Fibroblast of lung (primary cell): ENCODE measurements around the gene SIGLEC6.

Source experiments
- EZH2 ChIP-seq: IDR thresholded peaks from 2 replicates; pipeline ENCODE4 v1.5.1; 2012; ENCODE audit warnings: low read length, control low read depth, mild to moderate bottlenecking; ENCODE audit errors: missing control alignments
- TF ChIP-seq, protein P1 (sequence below), 2 donors: IDR thresholded peaks in 1 of 2; conservative IDR thresholded peaks in 1 of 2; 1 replicate in 1 of 2; 2 replicates in 1 of 2; pipeline ENCODE4 v1.5.1; 2011 to 2012; ENCODE audit warnings: low read length in 2 of 2, control low read depth in 1 of 2, inconsistent platforms in 1 of 2, low read depth in 1 of 2, mild to moderate bottlenecking in 1 of 2

DNA sequence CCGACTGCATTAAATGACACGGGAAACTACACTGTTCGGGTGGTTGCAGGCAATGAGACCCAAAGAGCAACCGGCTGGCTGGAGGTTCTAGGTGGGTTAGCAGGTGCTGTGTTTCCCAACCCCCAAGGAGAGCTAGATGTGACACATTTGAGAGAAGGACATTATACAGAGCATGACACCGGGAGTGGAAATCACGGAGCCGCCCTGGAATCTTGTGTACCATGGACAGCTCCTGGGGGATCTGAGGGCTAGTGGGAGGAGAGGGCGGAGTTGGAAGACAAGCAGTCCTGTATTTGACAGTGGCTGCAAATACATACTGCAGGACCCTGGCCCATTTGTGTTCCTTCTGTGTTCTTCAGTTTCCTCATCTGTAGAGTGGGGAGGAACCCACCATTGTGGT is 50.9 kb downstream of the SIGLEC6 start:
- TF ChIP-seq, protein P1, sequence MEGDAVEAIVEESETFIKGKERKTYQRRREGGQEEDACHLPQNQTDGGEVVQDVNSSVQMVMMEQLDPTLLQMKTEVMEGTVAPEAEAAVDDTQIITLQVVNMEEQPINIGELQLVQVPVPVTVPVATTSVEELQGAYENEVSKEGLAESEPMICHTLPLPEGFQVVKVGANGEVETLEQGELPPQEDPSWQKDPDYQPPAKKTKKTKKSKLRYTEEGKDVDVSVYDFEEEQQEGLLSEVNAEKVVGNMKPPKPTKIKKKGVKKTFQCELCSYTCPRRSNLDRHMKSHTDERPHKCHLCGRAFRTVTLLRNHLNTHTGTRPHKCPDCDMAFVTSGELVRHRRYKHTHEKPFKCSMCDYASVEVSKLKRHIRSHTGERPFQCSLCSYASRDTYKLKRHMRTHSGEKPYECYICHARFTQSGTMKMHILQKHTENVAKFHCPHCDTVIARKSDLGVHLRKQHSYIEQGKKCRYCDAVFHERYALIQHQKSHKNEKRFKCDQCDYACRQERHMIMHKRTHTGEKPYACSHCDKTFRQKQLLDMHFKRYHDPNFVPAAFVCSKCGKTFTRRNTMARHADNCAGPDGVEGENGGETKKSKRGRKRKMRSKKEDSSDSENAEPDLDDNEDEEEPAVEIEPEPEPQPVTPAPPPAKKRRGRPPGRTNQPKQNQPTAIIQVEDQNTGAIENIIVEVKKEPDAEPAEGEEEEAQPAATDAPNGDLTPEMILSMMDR (conservative IDR thresholded peaks at IDR 0.05 in 1 of 2, IDR thresholded peaks at IDR 0.05 in 1 of 2; ENCODE audit: low read depth in 1 of 2, low read length in 2 of 2) = no peak
- TF ChIP-seq EZH2 = no peak
